G401 (cell line): ENCODE measurements around the gene NALCN. TPM values are rescaled to one million over a fixed set of nuclear protein-coding genes. Genes with fewer than 3 reads are reported as not detected.

Experiments
- DNase-seq: peaks from one replicate; pipeline ENCODE4 v3.0.0-alpha.2; 2015; ENCODE audit warnings: low spot score
- in situ Hi-C: cut with HindIII; loops from 2 replicates; pipeline ENCODE4 v1.10.0; 2016; ENCODE audit warnings: low sequenced_read_pairs, mixed read lengths
- total RNA-seq: library from RNA; depleted of rRNA; stranded (reverse); fragments of >200 nt; shearing (Covaris generic); gene quantifications from 2 replicates; pipeline ENCODE4 v1.2.3, GENCODE V29; 2014

The NALCN gene
- total RNA-seq, 1 experiment from 2014 or later = not detected

GRCh38 chr13:101231751-101232428, 184.4 kb downstream of the NALCN start:
- in situ Hi-C loops = no loop called here
- peak; percentile 14 for DNase-seq

GRCh38 chr13:101230271-101230890, 185.9 kb downstream of the NALCN start:
- peak; percentile 91 for DNase-seq
- in situ Hi-C loops = no loop called here

GRCh38 chr13:101219609-101220265, 196.6 kb downstream of the NALCN start:
- in situ Hi-C loops = no loop called here

DNA sequence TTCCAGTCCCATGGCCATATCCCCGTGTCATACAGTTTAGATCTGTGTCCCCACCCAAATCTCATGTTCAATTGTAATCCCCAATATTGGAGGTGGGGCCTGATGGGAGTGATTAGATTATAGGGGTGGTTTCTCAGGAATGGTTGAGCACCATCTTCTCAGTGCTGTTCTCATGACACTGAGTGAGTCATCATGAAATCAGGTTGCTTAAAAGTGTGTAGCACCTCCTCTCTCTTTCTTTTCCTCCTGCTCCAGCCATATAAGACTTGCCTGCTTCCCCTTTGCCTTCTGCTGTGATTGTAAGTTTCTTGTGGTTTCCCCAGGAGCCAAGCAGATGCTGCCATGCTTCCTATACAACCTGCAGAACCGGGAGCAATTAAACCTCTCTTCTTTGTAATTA, 197.8 kb downstream of the NALCN start:
- DNase-seq = no peak
- in situ Hi-C loops = no loop called here

More at GRCh38 chr13:101219609-101220265, 196.6 kb downstream of the NALCN start:
- DNase-seq = no peak

DNA sequence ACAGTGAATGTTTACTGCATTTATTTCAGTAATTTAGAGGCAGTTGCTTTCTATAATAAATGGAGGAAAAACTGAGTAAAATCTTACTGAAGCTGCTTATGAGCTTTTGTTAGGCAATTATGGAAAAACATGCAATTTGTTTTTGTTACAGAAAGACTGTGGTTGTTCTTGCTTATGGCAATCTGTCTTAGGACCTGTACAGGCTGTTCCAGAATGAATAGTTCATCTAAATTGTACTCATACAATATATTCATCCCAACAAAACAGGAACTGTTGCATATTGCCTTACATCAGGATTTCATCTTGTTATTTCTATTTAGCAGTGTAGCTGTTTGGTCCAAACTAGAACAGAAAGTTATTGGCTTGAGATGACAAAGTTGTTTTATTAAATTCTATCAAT, 199.2 kb downstream of the NALCN start:
- no peak for DNase-seq
- in situ Hi-C loops = no loop called here

DNA sequence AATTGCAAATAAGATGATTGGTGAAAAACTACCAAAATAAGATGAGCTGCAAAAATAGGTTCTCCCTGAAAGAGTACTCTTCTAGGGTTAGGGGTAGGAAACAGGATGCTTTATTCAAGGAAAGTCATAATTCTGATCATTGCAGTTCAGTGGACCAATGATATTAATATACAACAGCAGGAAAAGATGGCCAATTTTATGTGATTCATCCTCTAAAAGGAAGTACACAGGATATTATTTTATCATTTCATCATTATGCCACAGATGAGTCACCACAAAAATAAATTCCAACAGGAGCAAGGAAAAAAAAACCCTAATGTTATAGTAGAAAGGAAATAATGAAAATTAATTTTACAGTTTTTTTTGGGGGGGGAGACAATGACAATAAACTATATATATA, 205.0 kb downstream of the NALCN start:
- no peak for DNase-seq
- in situ Hi-C loops = no loop called here

GRCh38 chr13:101210774-101211173, 205.5 kb downstream of the NALCN start:
- in situ Hi-C loops = no loop called here

DNA sequence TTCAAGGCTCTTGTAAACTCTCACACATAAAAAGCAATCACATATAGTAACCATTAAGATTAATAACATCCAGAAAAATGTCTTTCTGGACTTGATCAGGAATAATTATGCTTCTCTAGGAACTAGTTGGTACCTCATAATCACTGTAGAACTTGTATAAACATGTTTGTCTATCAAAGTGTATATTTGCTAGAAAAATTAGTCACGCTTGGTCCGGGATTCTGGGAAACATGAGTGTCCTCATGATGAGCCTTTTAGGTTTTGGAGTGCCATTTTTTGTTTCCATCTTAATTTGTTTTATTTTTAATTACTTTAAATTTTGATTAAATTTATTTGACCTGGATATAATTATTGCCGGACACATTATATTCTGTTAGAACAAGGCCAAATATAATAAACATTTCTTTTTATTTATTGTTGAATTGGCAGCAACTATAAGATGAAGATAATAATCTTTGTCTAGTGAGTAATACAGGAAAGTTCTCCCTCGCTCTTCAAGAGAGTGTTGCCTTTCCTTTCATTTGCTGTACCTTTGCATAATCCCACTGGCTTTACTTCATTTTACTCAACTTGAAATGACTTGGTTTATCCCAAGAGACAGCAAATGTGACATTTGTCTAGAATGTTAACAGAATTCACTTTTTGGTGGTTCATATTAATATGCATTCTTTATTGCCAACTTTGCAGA, 207.0 kb downstream of the NALCN start:
- no peak for DNase-seq
- in situ Hi-C loops = no loop called here

More at GRCh38 chr13:101210774-101211173, 205.5 kb downstream of the NALCN start:
- no peak for DNase-seq

- DNase-seq = no peak
- in situ Hi-C loops = no loop called here
Measured at GRCh38 chr13:101205408-101205807, 210.9 kb downstream of the NALCN start.

DNA sequence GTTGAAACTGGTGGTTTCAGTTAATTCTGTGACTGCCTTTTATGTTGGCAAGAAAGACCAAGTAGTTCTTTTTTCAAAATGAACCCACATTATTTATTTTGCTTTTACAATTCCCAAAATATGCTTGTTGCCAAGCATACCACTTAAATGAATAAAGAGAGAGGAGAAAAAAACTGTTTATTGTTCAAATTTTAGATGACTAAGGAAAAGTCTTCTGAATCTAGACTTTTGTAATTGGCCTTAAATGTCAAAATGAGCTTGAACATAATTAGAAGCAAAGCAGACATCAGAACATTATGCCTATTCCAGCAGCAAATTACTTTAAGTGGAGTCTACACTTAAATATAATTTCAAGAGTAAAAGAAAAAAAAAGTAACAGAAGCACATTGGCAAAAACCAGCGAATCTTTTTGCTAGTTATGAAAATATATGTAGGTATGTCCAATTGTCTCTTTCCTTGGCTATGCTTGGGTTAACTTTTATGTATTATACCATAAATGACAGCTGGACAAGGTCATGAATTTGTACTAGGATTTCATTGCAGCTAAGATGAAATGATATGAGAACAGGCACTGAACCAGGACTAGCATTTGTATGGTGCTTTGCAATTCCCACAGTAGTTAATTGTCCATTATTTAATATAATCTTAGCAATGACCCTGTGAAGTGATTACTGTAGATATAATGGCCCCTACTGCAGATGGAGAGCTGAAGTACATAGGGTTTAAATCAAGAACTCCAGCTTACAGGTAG, 211.9 kb downstream of the NALCN start:
- in situ Hi-C loops = no loop called here
- DNase-seq = no peak

- in situ Hi-C loops = no loop called here
- no peak for DNase-seq
Measured at GRCh38 chr13:101202590-101202989, 213.7 kb downstream of the NALCN start.

DNA sequence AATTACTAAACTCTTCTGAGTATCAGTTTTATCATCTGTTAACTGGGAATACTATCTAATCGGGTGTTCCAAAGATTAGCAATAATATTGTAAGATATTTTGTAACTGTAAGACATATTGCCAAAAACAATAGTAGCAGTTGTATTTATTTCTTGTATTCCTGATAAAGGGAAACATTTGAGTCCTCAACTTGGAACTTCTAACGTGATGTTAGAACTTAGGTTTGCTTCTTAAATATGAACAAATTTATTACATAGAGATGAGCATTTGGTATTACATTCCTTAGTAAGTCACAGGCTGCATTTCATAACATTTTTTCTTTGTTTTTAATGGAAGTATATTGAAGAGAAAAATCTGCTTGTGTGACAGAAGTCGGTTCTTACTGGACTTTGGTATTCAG, 225.3 kb downstream of the NALCN start:
- in situ Hi-C loops = no loop called here
- DNase-seq = no peak

DNA sequence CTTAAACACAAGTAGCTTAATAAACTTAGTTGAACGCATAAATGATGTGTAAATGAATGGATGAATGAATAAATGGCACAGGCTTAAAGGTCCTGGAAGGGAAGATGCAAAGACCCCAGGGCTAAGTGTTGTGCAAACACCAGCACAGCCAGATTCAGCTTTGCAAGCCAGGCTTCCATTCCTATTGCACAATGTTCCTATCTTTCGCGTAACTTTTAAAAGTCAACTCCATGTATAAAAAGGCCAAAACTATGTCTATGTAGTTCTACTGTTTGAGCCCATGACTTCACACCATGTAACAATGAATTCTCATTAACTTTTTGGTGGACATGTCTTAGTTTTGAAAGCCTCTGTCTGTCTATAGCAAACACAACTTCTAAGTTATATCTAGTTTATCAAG, 226.0 kb downstream of the NALCN start:
- no peak for DNase-seq
- in situ Hi-C loops = no loop called here

DNA sequence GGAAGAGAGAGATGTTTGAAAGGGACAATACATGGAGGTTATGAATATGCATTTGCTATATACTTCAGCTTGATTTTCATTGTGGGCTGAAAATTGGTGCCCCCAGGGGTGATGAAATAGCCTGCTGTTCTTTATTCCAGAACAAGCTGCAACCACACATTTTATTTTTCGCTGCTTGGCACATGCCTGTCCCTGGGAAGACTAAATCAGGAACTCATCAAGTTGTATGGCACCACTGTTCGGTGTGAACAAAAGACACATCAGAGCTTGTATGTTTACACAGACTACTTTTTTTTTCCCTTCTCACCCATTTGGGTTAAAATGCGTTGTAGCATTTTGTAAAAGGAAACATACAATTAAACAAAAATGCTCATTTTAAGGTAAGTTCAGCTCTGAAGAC, 230.7 kb downstream of the NALCN start:
- in situ Hi-C loops = no loop called here
- DNase-seq = no peak

DNA sequence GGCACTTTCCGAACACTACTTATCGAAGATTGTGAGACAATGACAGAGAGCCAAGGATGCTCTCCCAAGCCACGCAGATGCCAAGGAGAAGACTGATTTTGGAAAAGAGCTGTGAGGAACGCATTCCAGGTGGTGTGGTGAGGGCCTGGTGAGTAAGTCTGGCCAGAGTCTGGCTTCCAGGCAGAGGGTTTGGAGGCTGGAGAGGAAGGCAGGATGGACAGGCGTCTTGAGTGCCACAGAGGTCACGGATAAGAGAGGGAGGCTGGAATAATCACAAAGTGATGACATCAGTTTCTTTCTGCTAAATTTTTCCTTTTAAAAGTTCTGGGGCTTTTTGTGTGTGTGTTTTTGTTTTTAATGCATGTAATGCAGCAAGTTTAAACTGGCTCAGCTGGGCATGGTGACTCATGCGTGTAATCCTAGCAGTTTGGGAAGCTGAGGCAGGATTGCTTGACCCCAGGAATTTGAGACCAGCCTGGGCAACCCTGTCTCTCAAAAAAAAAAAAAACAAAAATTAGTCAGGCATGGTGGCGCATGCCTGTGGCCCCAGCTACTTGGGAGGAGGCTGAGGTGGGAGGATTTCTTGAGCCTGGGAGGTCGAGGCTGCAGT, 235.1 kb downstream of the NALCN start:
- no peak for DNase-seq
- in situ Hi-C loops = no loop called here

- in situ Hi-C loops = no loop called here
- no peak for DNase-seq
Measured at GRCh38 chr13:101179021-101179420, 237.3 kb downstream of the NALCN start.

DNA sequence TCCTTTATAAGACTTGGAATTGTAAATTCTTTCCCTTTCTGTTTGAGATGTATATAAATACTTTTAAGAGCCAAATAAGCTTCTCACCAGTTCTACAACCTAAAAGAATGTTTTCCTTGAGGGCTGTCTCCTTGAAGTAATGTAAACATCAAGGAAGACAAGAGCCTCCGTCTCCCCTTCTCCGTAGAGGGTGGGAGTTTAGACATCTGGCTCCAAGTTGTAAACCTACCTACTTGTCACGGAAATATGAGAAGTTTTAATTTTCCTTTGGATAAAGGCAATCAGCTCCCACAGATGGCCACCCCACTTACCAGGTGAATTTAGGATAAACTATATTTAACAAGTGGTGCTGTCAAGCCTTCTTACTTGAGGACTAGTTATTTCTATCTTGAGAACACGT, 237.9 kb downstream of the NALCN start:
- in situ Hi-C loops = no loop called here
- no peak for DNase-seq

- no peak for DNase-seq
- in situ Hi-C loops = no loop called here
Measured at GRCh38 chr13:101170306-101170705, 246.0 kb downstream of the NALCN start.

GRCh38 chr13:101157261-101157660, 259.0 kb downstream of the NALCN start:
- DNase-seq = no peak
- in situ Hi-C loops = no loop called here
